ENCODE measurements around the gene NUDCD3. TPM values are rescaled to one million over a fixed set of nuclear protein-coding genes. Genes with fewer than 3 reads are reported as not detected.

Gene NUDCD3
- total and polyA plus RNA-seq, 2 experiments from 2014 or later: 35.7 to 42.7 TPM

DNA sequence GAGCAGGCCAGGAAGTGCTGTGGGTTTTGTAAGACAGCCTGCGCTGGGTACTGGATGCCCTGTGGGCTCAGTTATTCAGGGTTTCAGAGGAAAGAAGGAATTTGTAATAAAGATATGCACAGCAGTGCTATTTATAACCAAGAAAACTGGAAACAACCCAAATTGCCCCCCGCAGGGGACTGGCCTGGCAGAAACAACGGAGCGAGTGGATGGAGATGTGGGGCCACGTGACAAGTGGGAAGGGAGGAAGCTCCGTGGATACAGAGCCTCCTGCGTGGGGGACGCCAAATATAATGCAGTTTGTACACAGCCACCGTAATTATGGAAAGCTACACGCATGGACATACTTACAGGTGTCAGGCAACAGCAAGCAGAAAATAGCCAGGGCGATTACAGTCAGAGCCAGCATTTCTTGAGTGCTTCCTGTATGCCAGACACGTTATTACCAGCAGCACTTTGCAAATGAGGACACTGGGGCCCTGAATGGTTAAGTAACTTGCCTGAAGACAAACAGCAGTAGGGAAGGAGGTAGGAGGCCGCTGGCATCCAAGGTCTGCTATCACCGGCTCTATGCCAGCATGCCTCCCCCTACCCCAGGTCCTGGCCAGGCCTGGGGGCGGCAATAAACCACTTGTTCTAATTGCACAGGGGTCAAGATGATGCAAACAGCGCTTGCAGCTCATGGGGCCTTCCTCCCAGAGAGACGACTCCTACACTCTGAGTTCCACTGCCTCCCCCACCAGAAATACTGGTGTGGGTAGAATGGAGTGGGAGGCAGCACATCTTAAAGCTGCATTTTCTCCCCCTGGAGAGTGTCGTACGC is 156.3 kb downstream of the NUDCD3 start:
- no peak for DNase-seq (ENCODE audit: low spot score)
- Histone ChIP-seq H3F3A (replicated peaks; ENCODE audit: low read depth) (no peaks in the 10 kb centered on the region), H3K9me2 (ENCODE audit: insufficient read depth) (no peaks in the 10 kb centered on the region), H3K4me3 (no peak overlapping the region), H2AFZ (0 out of 2 replicates have a peak overlapping the region, but pooled peaks have one; percentile 10), H4K20me1 (replicated peaks; ENCODE audit: insufficient read depth) (no peaks in the 10 kb centered on the region), H3K36me3 (ENCODE audit: insufficient read depth) (no peaks in the 10 kb centered on the region), H3K4me2 (no peak overlapping the region), H3K4me1 (ENCODE audit: insufficient read depth) (no peaks in the 10 kb centered on the region), H3K27me3 (ENCODE audit: insufficient read depth) (no peaks in the 10 kb centered on the region; the same call in 1 of the 2 replicates), H3K79me2 (replicated peaks; ENCODE audit: insufficient read depth) (no peaks in the 10 kb centered on the region), H3K27ac (ENCODE audit: low read depth) (no peak overlapping the region)
- H3K4me1 Mint-ChIP-seq: peaks cover 13% of the 10 kb centered on the region
- no peak overlapping the region for H3K27ac Mint-ChIP-seq
- no peaks in the 10 kb centered on the region; the same call in 2 of the 3 replicates for H3K9me3 Mint-ChIP-seq
- no peaks in the 10 kb centered on the region for H3K36me3 Mint-ChIP-seq (ENCODE audit: low read depth)
- TF ChIP-seq ETS1 (IDR thresholded peaks at IDR 0.05) (no peak), CREB1 (CRISPR knock-in tag; IDR thresholded peaks at IDR 0.05; ENCODE audit: low read depth) (no peak), ZNF462 (CRISPR knock-in tag; IDR thresholded peaks at IDR 0.05) (no peak), EZH2phosphoT487 (IDR thresholded peaks at IDR 0.05; ENCODE audit: unreplicated experiment) (no peak), EZH2 (IDR thresholded peaks at IDR 0.05; ENCODE audit: low read depth, unreplicated experiment) (no peak), ZNF114 (CRISPR knock-in tag; IDR thresholded peaks at IDR 0.05) (no peak), NANOG (IDR thresholded peaks at IDR 0.05; ENCODE audit: borderline replicate concordance) (no peak), JUNB (IDR thresholded peaks at IDR 0.05; ENCODE audit: unreplicated experiment) (no peak), POLR2AphosphoS5 (IDR thresholded peaks at IDR 0.05; ENCODE audit: low read depth) (no peak)
- TF ChIP-seq, protein P1, sequence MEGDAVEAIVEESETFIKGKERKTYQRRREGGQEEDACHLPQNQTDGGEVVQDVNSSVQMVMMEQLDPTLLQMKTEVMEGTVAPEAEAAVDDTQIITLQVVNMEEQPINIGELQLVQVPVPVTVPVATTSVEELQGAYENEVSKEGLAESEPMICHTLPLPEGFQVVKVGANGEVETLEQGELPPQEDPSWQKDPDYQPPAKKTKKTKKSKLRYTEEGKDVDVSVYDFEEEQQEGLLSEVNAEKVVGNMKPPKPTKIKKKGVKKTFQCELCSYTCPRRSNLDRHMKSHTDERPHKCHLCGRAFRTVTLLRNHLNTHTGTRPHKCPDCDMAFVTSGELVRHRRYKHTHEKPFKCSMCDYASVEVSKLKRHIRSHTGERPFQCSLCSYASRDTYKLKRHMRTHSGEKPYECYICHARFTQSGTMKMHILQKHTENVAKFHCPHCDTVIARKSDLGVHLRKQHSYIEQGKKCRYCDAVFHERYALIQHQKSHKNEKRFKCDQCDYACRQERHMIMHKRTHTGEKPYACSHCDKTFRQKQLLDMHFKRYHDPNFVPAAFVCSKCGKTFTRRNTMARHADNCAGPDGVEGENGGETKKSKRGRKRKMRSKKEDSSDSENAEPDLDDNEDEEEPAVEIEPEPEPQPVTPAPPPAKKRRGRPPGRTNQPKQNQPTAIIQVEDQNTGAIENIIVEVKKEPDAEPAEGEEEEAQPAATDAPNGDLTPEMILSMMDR (conservative IDR thresholded peaks at IDR 0.05; ENCODE audit: low read depth in 2 of 2): no peak
- H3K4me3 Mint-ChIP-seq: no peak overlapping the region
- peaks cover 5% of the 10 kb centered on the region for H3K27me3 Mint-ChIP-seq (ENCODE audit: insufficient read depth, low read depth, poor library complexity)
- ATAC-seq: no peak; the same call in 2 of the 3 replicates
